ENCODE data around the gene BCS1L.

GRCh38 chr2:218698885-218699284 is 39.4 kb downstream of the BCS1L start:
- TF ChIP-seq, protein P1, sequence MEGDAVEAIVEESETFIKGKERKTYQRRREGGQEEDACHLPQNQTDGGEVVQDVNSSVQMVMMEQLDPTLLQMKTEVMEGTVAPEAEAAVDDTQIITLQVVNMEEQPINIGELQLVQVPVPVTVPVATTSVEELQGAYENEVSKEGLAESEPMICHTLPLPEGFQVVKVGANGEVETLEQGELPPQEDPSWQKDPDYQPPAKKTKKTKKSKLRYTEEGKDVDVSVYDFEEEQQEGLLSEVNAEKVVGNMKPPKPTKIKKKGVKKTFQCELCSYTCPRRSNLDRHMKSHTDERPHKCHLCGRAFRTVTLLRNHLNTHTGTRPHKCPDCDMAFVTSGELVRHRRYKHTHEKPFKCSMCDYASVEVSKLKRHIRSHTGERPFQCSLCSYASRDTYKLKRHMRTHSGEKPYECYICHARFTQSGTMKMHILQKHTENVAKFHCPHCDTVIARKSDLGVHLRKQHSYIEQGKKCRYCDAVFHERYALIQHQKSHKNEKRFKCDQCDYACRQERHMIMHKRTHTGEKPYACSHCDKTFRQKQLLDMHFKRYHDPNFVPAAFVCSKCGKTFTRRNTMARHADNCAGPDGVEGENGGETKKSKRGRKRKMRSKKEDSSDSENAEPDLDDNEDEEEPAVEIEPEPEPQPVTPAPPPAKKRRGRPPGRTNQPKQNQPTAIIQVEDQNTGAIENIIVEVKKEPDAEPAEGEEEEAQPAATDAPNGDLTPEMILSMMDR (IDR thresholded peaks at IDR 0.05): no peak
- TF ChIP-seq POLR2AphosphoS5 (IDR thresholded peaks at IDR 0.05): no peak

Data from prostate gland (tissue), 2 donors.